GM21360 (cell line): ENCODE results near the gene DUSP7.

Experiments
- ATAC-seq: cut with Tn5 transposase; IDR thresholded peaks from one replicate; pipeline ENCODE4 v1.9.1; 2021; ENCODE audit warnings: mild to moderate bottlenecking, moderate library complexity; ENCODE audit not compliant: unreplicated experiment

The DUSP7 gene

GRCh38 chr3:52013802-52014598 is 42.4 kb downstream of the DUSP7 start:
- ATAC-seq = no peak

DNA sequence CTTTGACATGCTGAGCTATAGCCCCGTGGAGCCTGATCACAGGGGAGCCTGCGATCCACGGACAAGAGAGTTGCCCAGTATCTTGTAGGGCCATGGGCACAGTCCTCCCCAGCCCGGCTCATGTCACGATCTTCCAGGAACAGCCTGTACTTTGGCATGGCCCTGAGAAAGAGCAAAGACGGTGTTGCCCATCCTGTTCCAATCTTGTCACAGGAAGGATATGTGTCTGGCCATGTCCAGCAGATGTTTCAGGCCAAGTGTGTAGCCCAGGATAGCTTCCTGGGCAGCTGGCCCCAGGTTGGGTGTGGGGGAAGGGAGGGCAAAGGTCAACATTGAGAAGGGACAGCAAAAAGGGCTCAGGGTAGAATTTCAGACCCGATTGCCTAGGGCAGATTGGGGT is 43.7 kb downstream of the DUSP7 start:
- no peak for ATAC-seq

GRCh38 chr3:52010431-52010830 is 45.9 kb downstream of the DUSP7 start:
- ATAC-seq = no peak

DNA sequence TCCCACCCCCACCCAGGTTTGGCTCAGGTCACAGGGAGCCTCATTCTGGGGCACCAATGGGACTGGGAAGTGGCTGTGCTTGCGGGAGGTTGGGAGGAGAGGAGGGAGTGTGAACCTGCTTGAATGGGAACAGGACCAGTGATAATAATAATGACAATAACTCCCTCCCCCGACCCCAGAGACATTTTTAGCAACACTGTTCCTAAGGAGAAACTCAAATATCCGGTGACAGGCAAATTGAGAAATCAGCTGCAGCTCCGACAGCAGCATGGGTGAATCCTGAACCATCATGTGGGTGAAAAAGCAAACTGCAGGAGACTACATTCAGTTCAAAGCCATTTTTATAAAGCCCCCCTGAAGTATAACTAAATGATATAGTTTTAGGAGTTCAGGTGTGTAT is 49.1 kb downstream of the DUSP7 start:
- no peak for ATAC-seq

- ATAC-seq = no peak
Observed at GRCh38 chr3:52006820-52007133, 49.6 kb downstream of the DUSP7 start.

DNA sequence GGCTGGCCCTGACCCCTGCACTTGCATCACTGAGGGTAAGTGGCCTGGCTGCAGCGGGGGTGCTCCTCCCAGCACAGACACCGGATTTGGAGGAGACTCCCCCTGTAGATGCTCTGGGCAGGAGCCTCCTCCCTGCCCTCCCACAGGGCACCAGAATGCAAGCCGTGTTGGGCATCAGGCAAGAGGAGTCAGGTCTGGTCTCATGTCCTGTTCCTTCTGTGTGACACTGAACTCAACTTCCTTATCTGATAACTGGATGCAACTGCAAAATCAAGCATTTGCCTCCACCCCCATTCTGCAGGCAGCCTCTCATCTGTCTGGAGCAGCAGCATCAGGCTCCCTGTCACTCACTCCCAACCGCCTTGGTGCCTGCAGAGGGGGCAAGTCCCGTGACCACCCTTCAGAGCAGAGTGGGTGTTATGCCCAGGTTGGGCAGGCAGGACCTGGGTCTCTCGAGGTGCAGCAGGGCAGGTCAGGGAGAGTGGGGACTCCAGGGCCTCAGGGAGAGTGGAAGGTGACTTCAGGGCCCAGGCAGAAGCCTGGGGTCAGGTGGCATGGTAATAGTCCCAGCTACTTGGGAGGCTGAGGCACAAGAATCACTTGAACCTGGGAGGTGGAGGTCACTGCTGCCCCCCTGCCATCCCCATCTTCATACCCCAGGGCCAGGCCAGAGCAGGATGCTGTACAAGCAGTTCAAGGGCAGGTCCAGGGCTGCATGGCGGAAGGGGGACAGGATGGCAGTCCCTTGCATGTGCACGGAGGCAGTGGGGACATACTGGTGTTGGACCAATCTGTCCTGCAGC is 50.2 kb downstream of the DUSP7 start:
- no peak for ATAC-seq

DNA sequence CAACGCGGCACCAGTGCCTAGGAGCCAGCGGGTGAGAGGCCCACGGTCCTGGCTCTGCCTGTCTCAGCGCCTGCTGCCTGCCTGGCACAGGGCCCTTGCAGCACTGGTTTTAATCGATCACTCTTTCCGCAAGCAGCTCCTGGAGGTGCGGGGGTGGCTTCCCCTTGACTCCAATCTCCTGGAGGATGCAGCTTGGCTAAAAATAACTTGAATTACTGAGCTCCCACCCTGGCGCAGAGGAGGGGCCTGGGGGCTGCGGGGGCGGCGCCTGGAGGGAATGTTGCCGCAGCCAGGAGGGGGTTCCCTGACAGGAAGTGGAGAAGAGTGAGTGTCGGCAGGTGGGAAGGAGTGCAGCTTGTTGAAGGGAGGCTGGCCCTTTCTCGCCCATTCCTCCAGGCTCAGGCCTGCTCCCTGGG is 50.8 kb downstream of the DUSP7 start:
- no peak for ATAC-seq

DNA sequence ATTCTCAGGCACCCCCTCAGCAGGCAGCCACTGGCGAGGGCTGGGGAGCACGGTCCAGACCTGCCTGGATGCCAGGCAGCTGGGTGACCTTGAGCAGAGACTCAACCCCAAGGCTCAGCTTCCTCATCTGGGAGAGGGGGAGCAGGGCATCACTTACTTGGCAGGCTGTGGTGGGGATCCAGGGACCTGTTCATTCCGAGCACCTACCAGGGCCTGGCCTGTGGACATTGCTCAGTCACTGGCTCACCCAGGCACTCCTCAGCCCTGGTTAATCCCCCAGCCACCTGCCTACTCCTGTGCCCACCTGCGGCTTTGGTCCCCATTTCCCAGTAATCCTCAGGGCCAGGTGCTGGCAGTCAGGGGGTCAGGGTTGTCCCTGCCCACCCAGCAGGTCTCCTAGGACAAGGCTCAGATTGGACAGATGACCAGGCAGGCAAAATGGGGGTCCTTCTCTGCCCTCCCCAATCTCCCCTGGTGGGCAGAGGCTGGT is 51.4 kb downstream of the DUSP7 start:
- ATAC-seq = no peak

- no peak for ATAC-seq
Observed at GRCh38 chr3:52004163-52004787, 52.1 kb downstream of the DUSP7 start.

GRCh38 chr3:52002748-52003147 is 53.6 kb downstream of the DUSP7 start:
- ATAC-seq = no peak

GRCh38 chr3:52001443-52001974 is 54.9 kb downstream of the DUSP7 start:
- peak; percentile 72 for ATAC-seq

- no peak for ATAC-seq
Observed at GRCh38 chr3:51999846-52000245, 56.5 kb downstream of the DUSP7 start.
